ENCODE results near the gene PUM1.
"Not testable (repeated sequence)": the region's sequence is repeated elsewhere in the genome, so short reads cannot be mapped to it uniquely, and the experiment has no call there.

DNA sequence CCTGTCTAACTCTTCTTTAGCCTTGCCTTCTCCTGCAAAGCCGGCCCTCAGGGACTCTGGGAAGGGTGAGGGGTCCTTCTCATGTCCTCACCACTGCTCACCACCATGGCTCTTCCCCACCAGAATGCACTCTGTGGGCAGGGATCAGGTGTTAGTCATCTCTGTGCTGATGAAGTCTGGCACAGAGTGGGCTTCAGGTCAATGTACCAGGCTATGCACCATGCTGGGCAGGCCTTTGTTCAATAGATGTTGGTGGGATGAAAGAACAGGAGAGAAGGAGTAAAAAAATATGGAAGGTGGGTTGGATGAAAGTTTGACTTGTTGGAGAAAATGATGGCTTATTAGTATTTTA is 116.1 kb downstream of the PUM1 start:
- TF ChIP-seq, protein P1, sequence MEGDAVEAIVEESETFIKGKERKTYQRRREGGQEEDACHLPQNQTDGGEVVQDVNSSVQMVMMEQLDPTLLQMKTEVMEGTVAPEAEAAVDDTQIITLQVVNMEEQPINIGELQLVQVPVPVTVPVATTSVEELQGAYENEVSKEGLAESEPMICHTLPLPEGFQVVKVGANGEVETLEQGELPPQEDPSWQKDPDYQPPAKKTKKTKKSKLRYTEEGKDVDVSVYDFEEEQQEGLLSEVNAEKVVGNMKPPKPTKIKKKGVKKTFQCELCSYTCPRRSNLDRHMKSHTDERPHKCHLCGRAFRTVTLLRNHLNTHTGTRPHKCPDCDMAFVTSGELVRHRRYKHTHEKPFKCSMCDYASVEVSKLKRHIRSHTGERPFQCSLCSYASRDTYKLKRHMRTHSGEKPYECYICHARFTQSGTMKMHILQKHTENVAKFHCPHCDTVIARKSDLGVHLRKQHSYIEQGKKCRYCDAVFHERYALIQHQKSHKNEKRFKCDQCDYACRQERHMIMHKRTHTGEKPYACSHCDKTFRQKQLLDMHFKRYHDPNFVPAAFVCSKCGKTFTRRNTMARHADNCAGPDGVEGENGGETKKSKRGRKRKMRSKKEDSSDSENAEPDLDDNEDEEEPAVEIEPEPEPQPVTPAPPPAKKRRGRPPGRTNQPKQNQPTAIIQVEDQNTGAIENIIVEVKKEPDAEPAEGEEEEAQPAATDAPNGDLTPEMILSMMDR (IDR thresholded peaks at IDR 0.05), result not testable (repeated sequence)
- TF ChIP-seq POLR2AphosphoS5 (IDR thresholded peaks at IDR 0.05; ENCODE audit: low read depth, low read length), result not testable (repeated sequence)

Measured in Panc1 (cell line).